IPS DF 19.7 (cell line): ENCODE measurements around the gene CFAP119.

Experiments used
- DNase-seq: peaks from one replicate; pipeline ENCODE4 v3.0.0-alpha.2; 2013; ENCODE audit warnings: low read depth, low spot score

CFAP119 gene

DNA sequence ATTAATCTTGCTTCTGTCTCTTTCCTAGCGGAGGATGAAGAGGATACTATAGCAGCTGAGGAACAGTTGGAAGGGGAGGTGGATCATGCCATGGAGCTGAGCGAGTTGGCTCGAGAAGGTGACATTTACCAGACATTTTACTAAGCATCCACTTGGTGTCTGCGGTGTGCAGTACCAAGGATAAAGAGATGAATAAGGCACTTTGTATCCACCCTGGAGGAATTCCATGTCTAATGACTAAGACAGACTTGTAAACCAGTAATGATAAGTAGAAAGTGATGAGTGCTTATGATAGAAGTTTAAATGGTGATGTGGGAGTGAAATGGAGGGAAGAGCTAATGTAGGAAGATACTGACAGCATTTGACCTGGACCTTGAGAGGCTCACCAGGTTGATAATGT lies 50.9 kb downstream of the CFAP119 start:
- no peak for DNase-seq
